GM18505 (cell line): ENCODE data around the gene HEMGN.

ENCODE experiments used
- ATAC-seq: cut with Tn5 transposase; IDR thresholded peaks from one replicate; pipeline ENCODE4 v1.9.1; 2021; ENCODE audit not compliant: unreplicated experiment
- POLR2A ChIP-seq: IDR thresholded peaks from 4 replicates; pipeline ENCODE4 v1.6.1; 2011; ENCODE audit warnings: borderline replicate concordance; ENCODE audit not compliant: insufficient read depth, insufficient read length; ENCODE audit errors: extremely low read depth

The HEMGN gene

DNA sequence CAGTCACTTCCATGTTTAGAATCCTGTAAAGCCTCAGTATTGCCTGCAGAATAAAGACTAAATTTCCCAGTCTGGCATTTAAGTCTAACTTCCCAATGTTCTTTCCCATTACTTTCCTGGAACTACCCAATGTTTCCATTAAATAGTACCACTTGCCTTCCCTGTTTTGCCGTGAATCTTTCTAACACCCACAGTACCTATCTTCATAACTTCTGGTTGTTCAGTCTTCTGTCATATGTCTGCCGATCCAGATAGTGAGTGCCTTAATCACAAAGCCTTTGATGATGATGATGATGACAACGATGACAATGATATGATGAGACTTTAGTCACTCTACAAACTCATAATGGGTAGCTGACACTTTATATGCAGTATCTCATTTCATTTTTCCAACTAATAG, 6.6 kb upstream of the HEMGN start:
- ATAC-seq: no peak
- TF ChIP-seq POLR2A: no peak

GRCh38 chr9:97943308-97943855, 5.4 kb upstream of the HEMGN start:
- no peak for TF ChIP-seq POLR2A
- ATAC-seq: no peak

DNA sequence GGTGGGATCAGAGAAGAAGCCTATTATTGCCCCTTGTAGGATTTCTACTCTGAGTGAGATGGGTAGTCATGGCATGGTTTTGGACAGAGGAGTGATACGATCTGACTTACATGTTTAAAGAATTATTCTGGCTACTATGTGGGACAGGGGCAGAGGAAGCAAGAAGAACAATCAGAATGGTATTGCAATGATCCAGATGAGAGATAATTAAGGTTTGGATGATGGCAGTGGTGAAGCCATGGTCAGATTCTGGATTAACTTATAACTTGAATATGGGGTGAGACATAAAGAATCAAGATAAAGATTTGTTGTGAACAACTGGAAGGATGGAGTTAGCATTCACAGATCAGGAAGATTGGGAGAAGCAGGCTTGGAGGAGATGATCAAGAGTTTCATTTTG, 3.4 kb upstream of the HEMGN start:
- TF ChIP-seq POLR2A: no peak
- no peak for ATAC-seq

DNA sequence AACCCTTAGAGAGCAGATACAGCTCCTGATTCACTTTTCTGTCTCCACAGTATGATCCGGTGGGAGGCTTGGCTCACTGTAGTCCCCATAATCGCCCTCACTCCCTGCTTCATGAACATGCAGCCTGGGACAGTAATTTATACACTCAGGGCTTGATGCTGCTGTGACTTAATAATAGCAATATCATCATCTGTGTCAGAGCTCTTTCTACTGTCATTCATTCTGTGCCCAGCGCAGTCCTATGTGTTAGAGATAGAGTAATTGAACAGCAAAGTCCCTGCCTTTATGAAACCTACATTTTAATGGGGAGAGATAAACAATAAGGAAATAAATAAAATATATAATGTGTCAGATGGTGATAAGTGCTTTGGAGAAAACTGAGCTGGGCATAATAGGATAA, 2.8 kb upstream of the HEMGN start:
- no peak for TF ChIP-seq POLR2A
- no peak for ATAC-seq

- ATAC-seq: no peak
- no peak for TF ChIP-seq POLR2A
Measured at GRCh38 chr9:97940233-97940632, 2.3 kb upstream of the HEMGN start.

GRCh38 chr9:97936998-97937397, 974 bp downstream of the HEMGN start:
- no peak for ATAC-seq
- no peak for TF ChIP-seq POLR2A

GRCh38 chr9:97935276-97935675, 2.7 kb downstream of the HEMGN start:
- no peak for TF ChIP-seq POLR2A
- ATAC-seq: no peak

DNA sequence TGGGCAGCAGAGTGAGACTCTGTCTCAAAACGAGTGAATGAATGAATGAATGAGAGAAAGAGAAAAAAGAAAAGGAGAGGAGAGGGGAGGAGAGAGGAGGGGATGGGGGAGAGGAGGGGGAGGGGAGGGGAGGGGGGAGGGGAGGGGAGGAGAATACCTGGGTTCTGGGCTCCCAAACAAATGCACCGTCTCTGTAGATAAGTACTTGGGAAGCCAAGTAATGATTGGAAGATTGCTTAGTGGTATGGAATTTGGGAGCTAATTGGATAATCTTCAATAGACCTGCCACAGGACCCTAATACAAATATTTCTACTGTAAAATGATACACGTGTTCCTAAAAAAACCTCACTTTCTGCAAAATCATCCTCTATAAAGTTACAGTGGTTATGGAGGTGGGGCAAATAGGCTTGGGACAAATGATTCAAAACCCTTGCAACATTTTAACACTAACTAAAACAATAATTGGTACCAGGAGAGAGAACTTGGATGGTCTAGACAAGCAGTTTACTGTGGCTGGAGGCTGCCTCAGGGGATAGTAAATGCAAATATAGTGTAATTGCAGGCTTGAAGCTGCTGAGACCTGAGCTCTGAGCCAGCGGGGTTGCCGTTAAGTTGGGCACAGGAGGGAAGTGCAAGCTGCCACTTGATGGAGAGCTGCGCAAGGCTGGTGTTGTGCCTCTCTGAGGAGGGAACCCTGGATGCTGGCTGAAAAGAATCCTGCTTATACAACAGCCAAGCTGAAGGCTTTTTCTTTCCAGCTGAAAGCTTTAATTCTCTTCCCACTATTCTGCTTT, 3.5 kb downstream of the HEMGN start:
- no peak for TF ChIP-seq POLR2A
- ATAC-seq: no peak

GRCh38 chr9:97933297-97933998, 4.5 kb downstream of the HEMGN start:
- TF ChIP-seq POLR2A: no peak
- no peak for ATAC-seq

DNA sequence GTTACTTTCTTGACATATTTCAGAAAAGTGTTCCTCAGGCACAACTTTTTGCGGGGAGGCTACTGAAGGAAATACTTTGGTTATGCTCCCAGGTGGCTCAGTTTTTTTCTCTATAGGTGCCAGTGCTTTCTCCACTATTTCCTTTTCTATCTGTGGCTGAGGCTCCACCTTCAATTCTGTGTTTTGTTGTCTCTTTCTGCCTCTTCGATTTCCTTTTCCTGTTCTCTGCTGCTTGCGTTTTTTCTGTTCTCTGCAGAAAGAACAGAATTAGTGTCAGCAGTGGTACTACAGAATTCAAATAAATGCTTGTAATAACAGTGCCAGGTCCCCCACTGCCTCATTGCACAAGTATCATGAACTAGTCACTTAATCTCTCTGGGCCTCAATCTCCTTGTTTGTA, 7.0 kb downstream of the HEMGN start:
- ATAC-seq: no peak
- no peak for TF ChIP-seq POLR2A

DNA sequence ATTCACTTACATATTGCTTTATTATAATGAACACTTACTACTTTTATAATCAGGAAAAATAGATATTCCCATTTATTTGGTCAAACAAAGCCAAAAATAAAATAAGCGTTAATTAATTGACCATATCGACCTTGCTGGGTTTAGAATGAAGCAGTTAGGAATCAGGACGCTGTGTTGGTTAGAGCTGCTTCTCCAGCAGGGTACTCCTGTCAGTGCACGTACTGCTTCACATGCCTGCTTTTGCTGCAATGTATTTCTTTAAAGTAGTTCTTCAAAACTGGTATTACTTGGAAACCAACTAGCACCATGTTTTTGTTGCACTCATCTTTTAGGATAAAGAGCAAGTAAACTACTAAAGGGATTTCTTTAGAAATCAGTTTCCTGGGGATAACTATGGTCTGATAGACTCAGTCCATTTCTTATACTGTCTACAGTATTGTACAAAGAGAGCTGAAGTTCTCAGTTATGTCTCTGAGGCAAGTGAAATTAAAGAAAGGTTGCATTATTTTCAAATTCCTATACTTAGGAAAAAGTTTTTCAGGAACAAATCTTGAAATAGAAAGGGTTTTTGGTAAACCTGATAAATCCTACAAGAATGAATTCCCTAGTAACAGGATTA, 8.9 kb downstream of the HEMGN start:
- TF ChIP-seq POLR2A: no peak
- no peak for ATAC-seq

- no peak for ATAC-seq
- no peak for TF ChIP-seq POLR2A
Measured at GRCh38 chr9:97925497-97926334, 12.3 kb downstream of the HEMGN start.

- no peak for TF ChIP-seq POLR2A
- no peak for ATAC-seq
Measured at GRCh38 chr9:97924386-97924785, 13.6 kb downstream of the HEMGN start.
